Stomach (tissue), 4 donors: ENCODE results near the gene KDR.

Experiments
- EP300 ChIP-seq: sonication (generic); formaldehyde crosslinking; IDR thresholded peaks from one replicate; pipeline ENCODE4 v1.6.1; 2017; ENCODE audit warnings: antibody characterized with exemption
- POLR2A ChIP-seq, 4 donors: fragments of 450-650 bp; IDR thresholded peaks; one replicate each; pipeline ENCODE4 v1.6.1; 2016; ENCODE audit warnings: antibody characterized with exemption in 4 of 4, control low read depth in 2 of 4, mild to moderate bottlenecking in 1 of 4, moderate library complexity in 1 of 4
- POLR2AphosphoS5 ChIP-seq, 3 donors: sonication (generic); formaldehyde crosslinking; IDR thresholded peaks; one replicate each; pipeline ENCODE4 v1.6.1; 2016; ENCODE audit warnings: antibody characterized with exemption in 3 of 3
- TF ChIP-seq, protein P1 (sequence below), 7 experiments: fragments of 450-650 bp in 4 of 7; fragments of 200-600 bp in 3 of 7; sonication (generic) in 3 of 7; IDR thresholded peaks; one replicate each; pipeline ENCODE4 v1.5.1; 2016 to 2019; ENCODE audit warnings: antibody characterized with exemption in 7 of 7, control low read depth in 2 of 7, mild to moderate bottlenecking in 1 of 7

DNA sequence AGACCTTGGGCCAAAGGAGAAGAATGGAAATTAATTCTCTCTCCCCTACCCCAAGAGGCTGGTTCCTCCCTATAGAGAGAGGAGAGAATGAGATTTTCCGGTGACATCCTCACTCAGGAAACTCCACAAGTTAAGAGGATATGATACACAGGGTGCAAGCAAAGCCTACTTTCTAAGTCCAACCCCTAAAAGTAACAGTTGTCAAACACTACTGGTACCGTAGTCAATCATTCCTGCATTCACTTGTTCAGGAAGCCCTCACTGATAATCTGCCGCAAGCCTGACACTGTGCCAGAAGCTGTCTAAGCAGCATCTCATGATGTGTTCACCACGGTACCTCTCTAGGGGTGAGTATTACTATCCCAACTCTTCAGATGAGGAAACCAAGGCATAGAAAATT, 41.7 kb downstream of the KDR start:
- TF ChIP-seq POLR2AphosphoS5 (IDR thresholded peaks at IDR 0.05) (no peak), POLR2A (IDR thresholded peaks at IDR 0.05) (no peak), EP300 (no peak)
- TF ChIP-seq, protein P1, sequence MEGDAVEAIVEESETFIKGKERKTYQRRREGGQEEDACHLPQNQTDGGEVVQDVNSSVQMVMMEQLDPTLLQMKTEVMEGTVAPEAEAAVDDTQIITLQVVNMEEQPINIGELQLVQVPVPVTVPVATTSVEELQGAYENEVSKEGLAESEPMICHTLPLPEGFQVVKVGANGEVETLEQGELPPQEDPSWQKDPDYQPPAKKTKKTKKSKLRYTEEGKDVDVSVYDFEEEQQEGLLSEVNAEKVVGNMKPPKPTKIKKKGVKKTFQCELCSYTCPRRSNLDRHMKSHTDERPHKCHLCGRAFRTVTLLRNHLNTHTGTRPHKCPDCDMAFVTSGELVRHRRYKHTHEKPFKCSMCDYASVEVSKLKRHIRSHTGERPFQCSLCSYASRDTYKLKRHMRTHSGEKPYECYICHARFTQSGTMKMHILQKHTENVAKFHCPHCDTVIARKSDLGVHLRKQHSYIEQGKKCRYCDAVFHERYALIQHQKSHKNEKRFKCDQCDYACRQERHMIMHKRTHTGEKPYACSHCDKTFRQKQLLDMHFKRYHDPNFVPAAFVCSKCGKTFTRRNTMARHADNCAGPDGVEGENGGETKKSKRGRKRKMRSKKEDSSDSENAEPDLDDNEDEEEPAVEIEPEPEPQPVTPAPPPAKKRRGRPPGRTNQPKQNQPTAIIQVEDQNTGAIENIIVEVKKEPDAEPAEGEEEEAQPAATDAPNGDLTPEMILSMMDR (IDR thresholded peaks at IDR 0.05), result no peak
